WTC11 (cell line): ENCODE results near the gene RPL13A. TPM values are rescaled to one million over a fixed set of nuclear protein-coding genes. Genes with fewer than 3 reads are reported as not detected.
A peak's percentile ranks its signal among the peaks of the same experiment; 100 is the strongest.

Source experiments
- ATAC-seq: fragments of 200-7000 bp; cut with Tn5 transposase; 2 replicates; pipeline ENCODE4 v1.10.0; 2021; ENCODE audit warnings: mild to moderate bottlenecking, moderate library complexity
- CTCF ChIA-PET: fragments of 300-600 bp; sonication (Branson Sonifier 250); formaldehyde crosslinking; loops from one replicate; lab custom pipeline; 2021; ENCODE audit warnings: antibody characterized with exemption; lab: Charles Lee
- POLR2A ChIA-PET: fragments of 350-600 bp; sonication (Branson Sonifier 250); formaldehyde crosslinking; loops from one replicate; lab custom pipeline; 2021; ENCODE audit warnings: antibody characterized with exemption; lab: Charles Lee
- DNase-seq: peaks from one replicate; pipeline ENCODE4 v3.0.0; 2021; ENCODE audit warnings: low spot score
- H3K27ac Mint-ChIP-seq: 2 replicates; pipeline ENCODE4 v1.8.0; 2021; ENCODE audit warnings: mixed read lengths
- H3K27me3 Mint-ChIP-seq: 2 replicates; pipeline ENCODE4 v1.8.0; 2021; ENCODE audit warnings: low read depth, mild to moderate bottlenecking, moderate library complexity, mixed read lengths
- H3K36me3 Mint-ChIP-seq: 2 replicates; pipeline ENCODE4 v1.8.0; 2021; ENCODE audit warnings: mixed read lengths
- H3K4me1 Mint-ChIP-seq: 2 replicates; pipeline ENCODE4 v1.8.0; 2022; ENCODE audit warnings: mixed read lengths
- H3K4me3 Mint-ChIP-seq: 2 replicates; pipeline ENCODE4 v1.8.0; 2021; ENCODE audit warnings: mild to moderate bottlenecking, moderate library complexity, mixed read lengths
- H3K9me3 Mint-ChIP-seq: 2 replicates; pipeline ENCODE4 v1.8.0; 2021; ENCODE audit warnings: mixed read lengths
- ATF1 ChIP-seq: sonication (generic); formaldehyde crosslinking; IDR thresholded peaks from 2 replicates; pipeline ENCODE4 v1.8.1; 2023; ENCODE audit warnings: mild to moderate bottlenecking, moderate library complexity, missing genetic modification reagents
- CBFB ChIP-seq: sonication (generic); formaldehyde crosslinking; IDR thresholded peaks from 2 replicates; pipeline ENCODE4 v1.8.1; 2022; ENCODE audit warnings: mild to moderate bottlenecking, low read depth, missing genetic modification reagents
- CREM ChIP-seq: sonication (generic); formaldehyde crosslinking; IDR thresholded peaks from 2 replicates; pipeline ENCODE4 v1.8.1; 2022; ENCODE audit warnings: mild to moderate bottlenecking, missing genetic modification reagents, moderate library complexity
- FOXJ3 ChIP-seq: sonication (generic); formaldehyde crosslinking; IDR thresholded peaks from 2 replicates; pipeline ENCODE4 v1.9.0; 2021; ENCODE audit warnings: missing genetic modification reagents, mild to moderate bottlenecking, borderline replicate concordance
- IRF2 ChIP-seq: sonication (generic); formaldehyde crosslinking; IDR thresholded peaks from 2 replicates; pipeline ENCODE4 v1.8.0; 2022; ENCODE audit warnings: low read depth, missing genetic modification reagents, borderline replicate concordance
- JAZF1 ChIP-seq: fragments of 250-450 bp; sonication (Bioruptor Pico); IDR thresholded peaks from 2 replicates; pipeline ENCODE4 v1.9.0; 2021; ENCODE audit warnings: moderate library complexity, mild to moderate bottlenecking, inconsistent platforms
- KAT7 ChIP-seq: sonication (generic); formaldehyde crosslinking; IDR thresholded peaks from 2 replicates; pipeline ENCODE4 v1.8.1; 2023; ENCODE audit warnings: missing genetic modification reagents, mild to moderate bottlenecking, borderline replicate concordance
- SOX15 ChIP-seq: fragments of 250-450 bp; sonication (Bioruptor Pico); IDR thresholded peaks from 2 replicates; pipeline ENCODE4 v1.9.0; 2021; ENCODE audit warnings: mild to moderate bottlenecking
- SP1 ChIP-seq: sonication (generic); formaldehyde crosslinking; conservative IDR thresholded peaks from 2 replicates; pipeline ENCODE4 v1.8.1; 2022; ENCODE audit warnings: missing genetic modification reagents
- total RNA-seq: library from RNA; stranded (reverse); gene quantifications from 3 replicates; pipeline ENCODE4 v1.2.3, GENCODE V29; 2021
- TF ChIP-seq, protein P1 (sequence below): fragments of 250-450 bp; sonication (Bioruptor Pico); IDR thresholded peaks from 2 replicates; pipeline ENCODE4 v1.8.0; 2021; ENCODE audit warnings: mild to moderate bottlenecking
- TF ChIP-seq, protein P2 (sequence below): sonication (generic); formaldehyde crosslinking; IDR thresholded peaks from 2 replicates; pipeline ENCODE4 v1.8.1; 2023; ENCODE audit warnings: mild to moderate bottlenecking, missing genetic modification reagents
- TF ChIP-seq, protein P3 (sequence below): sonication (generic); formaldehyde crosslinking; IDR thresholded peaks from 2 replicates; pipeline ENCODE4 v1.8.0; 2022; ENCODE audit warnings: missing genetic modification reagents
- TF ChIP-seq, protein P4 (sequence below): fragments of 250-450 bp; sonication (Bioruptor Pico); IDR thresholded peaks from 2 replicates; pipeline ENCODE4 v2.1.2; 2022; ENCODE audit warnings: mild to moderate bottlenecking, moderate library complexity
- TF ChIP-seq, protein P5 (sequence below): fragments of 250-450 bp; sonication (Bioruptor Pico); IDR thresholded peaks from 2 replicates; pipeline ENCODE4 v1.9.0; 2021; ENCODE audit warnings: mild to moderate bottlenecking

RPL13A gene
- total RNA-seq, 1 experiment from 2014 or later = 3,861 TPM

DNA sequence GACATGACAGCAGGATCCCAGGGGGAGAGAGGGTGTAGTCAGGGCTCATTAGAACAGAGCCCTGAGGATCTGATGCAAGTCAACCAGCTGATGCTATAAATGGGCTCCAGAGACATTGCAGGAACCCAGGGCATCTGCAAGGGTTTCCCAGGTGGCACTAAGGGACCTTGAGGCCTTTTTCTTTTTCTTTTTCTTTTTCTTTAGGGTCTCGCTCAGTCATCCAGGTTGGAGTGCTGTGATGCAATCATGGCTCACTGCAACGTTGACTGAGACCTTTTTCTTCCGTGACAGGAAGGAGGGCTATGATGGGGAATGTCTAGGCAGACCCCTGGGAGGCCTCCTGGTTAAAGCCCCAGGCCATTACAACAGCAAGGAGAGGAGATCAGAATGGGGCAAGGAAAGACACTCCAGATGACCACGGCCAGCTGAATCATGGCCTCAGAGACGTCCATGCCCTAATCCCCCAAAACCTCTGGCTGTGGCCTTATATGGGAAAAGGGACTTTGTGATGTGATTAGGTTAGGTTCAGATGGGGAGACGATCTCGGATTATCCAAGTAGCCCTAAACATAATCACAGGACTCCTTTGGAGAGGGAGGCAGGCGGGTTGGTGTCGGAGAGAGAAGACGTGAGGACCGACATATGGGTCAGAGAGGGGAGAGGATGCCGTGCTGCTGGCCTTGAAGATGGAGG lies 20.5 kb downstream of the RPL13A start:
- no peak for DNase-seq
- TF ChIP-seq SP1 (CRISPR knock-in tag) = no peak
- no peak for TF ChIP-seq SOX15 (CRISPR knock-in tag)
- no peak for TF ChIP-seq CBFB (CRISPR knock-in tag)
- no peak for TF ChIP-seq KAT7
- TF ChIP-seq, protein P1, sequence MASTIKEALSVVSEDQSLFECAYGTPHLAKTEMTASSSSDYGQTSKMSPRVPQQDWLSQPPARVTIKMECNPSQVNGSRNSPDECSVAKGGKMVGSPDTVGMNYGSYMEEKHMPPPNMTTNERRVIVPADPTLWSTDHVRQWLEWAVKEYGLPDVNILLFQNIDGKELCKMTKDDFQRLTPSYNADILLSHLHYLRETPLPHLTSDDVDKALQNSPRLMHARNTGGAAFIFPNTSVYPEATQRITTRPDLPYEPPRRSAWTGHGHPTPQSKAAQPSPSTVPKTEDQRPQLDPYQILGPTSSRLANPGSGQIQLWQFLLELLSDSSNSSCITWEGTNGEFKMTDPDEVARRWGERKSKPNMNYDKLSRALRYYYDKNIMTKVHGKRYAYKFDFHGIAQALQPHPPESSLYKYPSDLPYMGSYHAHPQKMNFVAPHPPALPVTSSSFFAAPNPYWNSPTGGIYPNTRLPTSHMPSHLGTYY (CRISPR knock-in tag) = no peak
- TF ChIP-seq IRF2 (CRISPR knock-in tag) = no peak
- TF ChIP-seq ATF1 = no peak
- TF ChIP-seq JAZF1 (CRISPR knock-in tag) = no peak
- TF ChIP-seq, protein P2, sequence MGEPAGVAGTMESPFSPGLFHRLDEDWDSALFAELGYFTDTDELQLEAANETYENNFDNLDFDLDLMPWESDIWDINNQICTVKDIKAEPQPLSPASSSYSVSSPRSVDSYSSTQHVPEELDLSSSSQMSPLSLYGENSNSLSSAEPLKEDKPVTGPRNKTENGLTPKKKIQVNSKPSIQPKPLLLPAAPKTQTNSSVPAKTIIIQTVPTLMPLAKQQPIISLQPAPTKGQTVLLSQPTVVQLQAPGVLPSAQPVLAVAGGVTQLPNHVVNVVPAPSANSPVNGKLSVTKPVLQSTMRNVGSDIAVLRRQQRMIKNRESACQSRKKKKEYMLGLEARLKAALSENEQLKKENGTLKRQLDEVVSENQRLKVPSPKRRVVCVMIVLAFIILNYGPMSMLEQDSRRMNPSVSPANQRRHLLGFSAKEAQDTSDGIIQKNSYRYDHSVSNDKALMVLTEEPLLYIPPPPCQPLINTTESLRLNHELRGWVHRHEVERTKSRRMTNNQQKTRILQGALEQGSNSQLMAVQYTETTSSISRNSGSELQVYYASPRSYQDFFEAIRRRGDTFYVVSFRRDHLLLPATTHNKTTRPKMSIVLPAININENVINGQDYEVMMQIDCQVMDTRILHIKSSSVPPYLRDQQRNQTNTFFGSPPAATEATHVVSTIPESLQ (CRISPR knock-in tag) = no peak
- no peak for TF ChIP-seq CREM (CRISPR knock-in tag)
- TF ChIP-seq, protein P3, sequence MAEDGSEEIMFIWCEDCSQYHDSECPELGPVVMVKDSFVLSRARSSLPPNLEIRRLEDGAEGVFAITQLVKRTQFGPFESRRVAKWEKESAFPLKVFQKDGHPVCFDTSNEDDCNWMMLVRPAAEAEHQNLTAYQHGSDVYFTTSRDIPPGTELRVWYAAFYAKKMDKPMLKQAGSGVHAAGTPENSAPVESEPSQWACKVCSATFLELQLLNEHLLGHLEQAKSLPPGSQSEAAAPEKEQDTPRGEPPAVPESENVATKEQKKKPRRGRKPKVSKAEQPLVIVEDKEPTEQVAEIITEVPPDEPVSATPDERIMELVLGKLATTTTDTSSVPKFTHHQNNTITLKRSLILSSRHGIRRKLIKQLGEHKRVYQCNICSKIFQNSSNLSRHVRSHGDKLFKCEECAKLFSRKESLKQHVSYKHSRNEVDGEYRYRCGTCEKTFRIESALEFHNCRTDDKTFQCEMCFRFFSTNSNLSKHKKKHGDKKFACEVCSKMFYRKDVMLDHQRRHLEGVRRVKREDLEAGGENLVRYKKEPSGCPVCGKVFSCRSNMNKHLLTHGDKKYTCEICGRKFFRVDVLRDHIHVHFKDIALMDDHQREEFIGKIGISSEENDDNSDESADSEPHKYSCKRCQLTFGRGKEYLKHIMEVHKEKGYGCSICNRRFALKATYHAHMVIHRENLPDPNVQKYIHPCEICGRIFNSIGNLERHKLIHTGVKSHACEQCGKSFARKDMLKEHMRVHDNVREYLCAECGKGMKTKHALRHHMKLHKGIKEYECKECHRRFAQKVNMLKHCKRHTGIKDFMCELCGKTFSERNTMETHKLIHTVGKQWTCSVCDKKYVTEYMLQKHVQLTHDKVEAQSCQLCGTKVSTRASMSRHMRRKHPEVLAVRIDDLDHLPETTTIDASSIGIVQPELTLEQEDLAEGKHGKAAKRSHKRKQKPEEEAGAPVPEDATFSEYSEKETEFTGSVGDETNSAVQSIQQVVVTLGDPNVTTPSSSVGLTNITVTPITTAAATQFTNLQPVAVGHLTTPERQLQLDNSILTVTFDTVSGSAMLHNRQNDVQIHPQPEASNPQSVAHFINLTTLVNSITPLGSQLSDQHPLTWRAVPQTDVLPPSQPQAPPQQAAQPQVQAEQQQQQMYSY (CRISPR knock-in tag) = no peak
- TF ChIP-seq FOXJ3 (CRISPR knock-in tag) = no peak
- TF ChIP-seq, protein P4, sequence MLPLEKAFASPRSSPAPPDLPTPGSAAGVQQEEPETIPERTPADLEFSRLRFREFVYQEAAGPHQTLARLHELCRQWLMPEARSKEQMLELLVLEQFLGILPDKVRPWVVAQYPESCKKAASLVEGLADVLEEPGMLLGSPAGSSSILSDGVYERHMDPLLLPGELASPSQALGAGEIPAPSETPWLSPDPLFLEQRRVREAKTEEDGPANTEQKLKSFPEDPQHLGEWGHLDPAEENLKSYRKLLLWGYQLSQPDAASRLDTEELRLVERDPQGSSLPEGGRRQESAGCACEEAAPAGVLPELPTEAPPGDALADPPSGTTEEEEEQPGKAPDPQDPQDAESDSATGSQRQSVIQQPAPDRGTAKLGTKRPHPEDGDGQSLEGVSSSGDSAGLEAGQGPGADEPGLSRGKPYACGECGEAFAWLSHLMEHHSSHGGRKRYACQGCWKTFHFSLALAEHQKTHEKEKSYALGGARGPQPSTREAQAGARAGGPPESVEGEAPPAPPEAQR (CRISPR knock-in tag) = no peak
- TF ChIP-seq, protein P5, sequence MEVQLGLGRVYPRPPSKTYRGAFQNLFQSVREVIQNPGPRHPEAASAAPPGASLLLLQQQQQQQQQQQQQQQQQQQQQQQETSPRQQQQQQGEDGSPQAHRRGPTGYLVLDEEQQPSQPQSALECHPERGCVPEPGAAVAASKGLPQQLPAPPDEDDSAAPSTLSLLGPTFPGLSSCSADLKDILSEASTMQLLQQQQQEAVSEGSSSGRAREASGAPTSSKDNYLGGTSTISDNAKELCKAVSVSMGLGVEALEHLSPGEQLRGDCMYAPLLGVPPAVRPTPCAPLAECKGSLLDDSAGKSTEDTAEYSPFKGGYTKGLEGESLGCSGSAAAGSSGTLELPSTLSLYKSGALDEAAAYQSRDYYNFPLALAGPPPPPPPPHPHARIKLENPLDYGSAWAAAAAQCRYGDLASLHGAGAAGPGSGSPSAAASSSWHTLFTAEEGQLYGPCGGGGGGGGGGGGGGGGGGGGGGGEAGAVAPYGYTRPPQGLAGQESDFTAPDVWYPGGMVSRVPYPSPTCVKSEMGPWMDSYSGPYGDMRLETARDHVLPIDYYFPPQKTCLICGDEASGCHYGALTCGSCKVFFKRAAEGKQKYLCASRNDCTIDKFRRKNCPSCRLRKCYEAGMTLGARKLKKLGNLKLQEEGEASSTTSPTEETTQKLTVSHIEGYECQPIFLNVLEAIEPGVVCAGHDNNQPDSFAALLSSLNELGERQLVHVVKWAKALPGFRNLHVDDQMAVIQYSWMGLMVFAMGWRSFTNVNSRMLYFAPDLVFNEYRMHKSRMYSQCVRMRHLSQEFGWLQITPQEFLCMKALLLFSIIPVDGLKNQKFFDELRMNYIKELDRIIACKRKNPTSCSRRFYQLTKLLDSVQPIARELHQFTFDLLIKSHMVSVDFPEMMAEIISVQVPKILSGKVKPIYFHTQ (CRISPR knock-in tag) = no peak
- Mint-ChIP-seq H3K27me3 (no peaks in the 10 kb centered on the region; the same call in 1 of the 2 replicates), H3K4me3 (no peak overlapping the region), H3K4me1 (peaks cover 18% of the 10 kb centered on the region), H3K27ac (peak overlapping the region; percentile 9; the same call in 1 of the 2 replicates), H3K9me3 (no peaks in the 10 kb centered on the region), H3K36me3 (no peaks in the 10 kb centered on the region)
- POLR2A ChIA-PET = interaction anchor here (0.6 to 0.7 kb wide), 2 partner anchors 54 to 330 kb away, joined by 3 to 6 read pairs; no protein-coding TSS in a partner anchor
- ATAC-seq = no peak
- CTCF ChIA-PET = interaction anchor here (0.8 to 1.9 kb wide), 4 partner anchors 20 to 62 kb away, joined by 4 to 23 read pairs (median 11); partner anchors contain the start of gene RCN3
